Measurements from ENCODE around the gene YBX1. TPM values are rescaled to one million over a fixed set of nuclear protein-coding genes. Genes with fewer than 3 reads are reported as not detected.

Gene YBX1
- total and polyA plus RNA-seq, 10 donors = 361 to 684 (median 427) TPM

- no peak for DNase-seq
These were observed 52.8 kb downstream of the YBX1 start for GRCh38 chr1:42735056-42735455.

GRCh38 chr1:42735477-42736105 is 53.4 kb downstream of the YBX1 start:
- WGBS, 5 donors = 71 to 92% (median 88%) methylated on average over 7 to 14 of the region's 14 CpGs
- no peak overlapping the region for H3K27ac ChIP-seq
- H3K36me3 ChIP-seq = no peaks in the 10 kb centered on the region
- intact Hi-C loops (cut with DNase I; ENCODE audit: low total_unique reads) = no loop called here
- no peaks in the 10 kb centered on the region for H3K9me3 ChIP-seq
- TF ChIP-seq POLR2AphosphoS5 (IDR thresholded peaks at IDR 0.05) (no peak), POLR2A (IDR thresholded peaks at IDR 0.05) (no peak), CTCF (IDR thresholded peaks at IDR 0.05 in 8 of 11, conservative IDR thresholded peaks at IDR 0.05 in 3 of 11) (no peak)
- H3K27me3 ChIP-seq (replicated peaks in 1 of 7) = no peaks in the 10 kb centered on the region
- H3K4me3 ChIP-seq = no peak overlapping the region
- H3K4me1 ChIP-seq = peaks cover 0 to 19% (median 12%) of the 10 kb centered on the region in 6 donors
- DNase-seq = no peak

More at GRCh38 chr1:42735056-42735455, 52.8 kb downstream of the YBX1 start:
- 83 to 94% (median 92%) methylated on average over 8 to 11 of the region's 11 CpGs for WGBS, 5 donors
- TF ChIP-seq POLR2A (IDR thresholded peaks at IDR 0.05) (no peak), CTCF (IDR thresholded peaks at IDR 0.05 in 8 of 11, conservative IDR thresholded peaks at IDR 0.05 in 3 of 11) (no peak), POLR2AphosphoS5 (IDR thresholded peaks at IDR 0.05) (no peak)
- intact Hi-C loops (cut with DNase I; ENCODE audit: low total_unique reads) = no loop called here
- H3K27me3 ChIP-seq (replicated peaks in 1 of 7) = no peaks in the 10 kb centered on the region
- H3K4me1 ChIP-seq = peaks cover 0 to 19% (median 12%) of the 10 kb centered on the region in 6 donors
- H3K27ac ChIP-seq = no peak overlapping the region
- H3K36me3 ChIP-seq = no peaks in the 10 kb centered on the region
- no peak overlapping the region for H3K4me3 ChIP-seq
- H3K9me3 ChIP-seq = no peaks in the 10 kb centered on the region

- H3K27me3 ChIP-seq (replicated peaks in 1 of 7) = no peaks in the 10 kb centered on the region
- intact Hi-C loops (cut with DNase I; ENCODE audit: low total_unique reads) = no loop called here
- H3K4me3 ChIP-seq = no peak overlapping the region
- H3K4me1 ChIP-seq = peaks cover 0 to 19% (median 12%) of the 10 kb centered on the region in 6 donors
- WGBS, 5 donors = 51 to 77% (median 62%) methylated on average over 3 to 4 of the region's 4 CpGs
- no peak overlapping the region for H3K27ac ChIP-seq
- TF ChIP-seq POLR2A (IDR thresholded peaks at IDR 0.05) (no peak), POLR2AphosphoS5 (IDR thresholded peaks at IDR 0.05) (no peak), CTCF (IDR thresholded peaks at IDR 0.05 in 8 of 11, conservative IDR thresholded peaks at IDR 0.05 in 3 of 11) (no peak)
- H3K36me3 ChIP-seq = no peaks in the 10 kb centered on the region
- H3K9me3 ChIP-seq = no peaks in the 10 kb centered on the region
- no peak for DNase-seq
These were observed 53.9 kb downstream of the YBX1 start for GRCh38 chr1:42736152-42736551.

GRCh38 chr1:42736571-42737200 is 54.5 kb downstream of the YBX1 start:
- H3K36me3 ChIP-seq = no peaks in the 10 kb centered on the region
- no peak for DNase-seq
- peaks cover 0 to 19% (median 12%) of the 10 kb centered on the region in 6 donors for H3K4me1 ChIP-seq
- no peaks in the 10 kb centered on the region for H3K9me3 ChIP-seq
- 80 to 92% (median 89%) methylated on average over 6 to 8 of the region's 8 CpGs for WGBS, 5 donors
- intact Hi-C loops (cut with DNase I; ENCODE audit: low total_unique reads) = no loop called here
- TF ChIP-seq POLR2A (IDR thresholded peaks at IDR 0.05) = no peak
- no peak for TF ChIP-seq CTCF (IDR thresholded peaks at IDR 0.05 in 8 of 11, conservative IDR thresholded peaks at IDR 0.05 in 3 of 11)
- no peak for TF ChIP-seq POLR2AphosphoS5 (IDR thresholded peaks at IDR 0.05)
- no peak overlapping the region for H3K4me3 ChIP-seq
- H3K27ac ChIP-seq = no peak overlapping the region
- no peaks in the 10 kb centered on the region for H3K27me3 ChIP-seq (replicated peaks in 1 of 7)

Measured in spleen (tissue), 11 donors.